Vagina (tissue), 2 donors: Measurements from ENCODE around the gene SH3RF2. TPM values are rescaled to one million over a fixed set of nuclear protein-coding genes. Genes with fewer than 3 reads are reported as not detected.

Experiments
- DNase-seq, 2 donors: peaks; one replicate each; pipeline ENCODE4 v3.0.0-alpha.2; 2017; ENCODE audit errors: extremely low spot score in 2 of 2
- H3K27ac ChIP-seq: fragments of 200-600 bp; sonication (generic); one replicate; pipeline ENCODE4 v1.5.1; 2019
- H3K27me3 ChIP-seq: fragments of 200-600 bp; sonication (generic); one replicate; pipeline ENCODE4 v1.5.1; 2019
- H3K36me3 ChIP-seq, 2 donors: fragments of 200-600 bp; sonication (generic); one replicate each; pipeline ENCODE4 v1.5.1; 2017 to 2019
- H3K4me1 ChIP-seq: fragments of 200-600 bp; sonication (generic); one replicate; pipeline ENCODE4 v1.5.1; 2019
- H3K4me3 ChIP-seq, 2 donors: fragments of 200-600 bp; sonication (generic); 1 replicate in 1 of 2; 2 replicates in 1 of 2; pipeline ENCODE4 v1.5.1; 2016 to 2019
- H3K9me3 ChIP-seq: fragments of 200-600 bp; sonication (generic); one replicate; pipeline ENCODE4 v1.5.1; 2019
- POLR2A ChIP-seq, 2 donors: fragments of 450-650 bp; IDR thresholded peaks; one replicate each; pipeline ENCODE4 v1.6.1; 2017; ENCODE audit warnings: antibody characterized with exemption in 2 of 2, mild to moderate bottlenecking in 2 of 2, moderate library complexity in 2 of 2
- POLR2AphosphoS5 ChIP-seq, 2 donors: sonication (generic); formaldehyde crosslinking; IDR thresholded peaks; one replicate each; pipeline ENCODE4 v1.9.0; 2017; ENCODE audit warnings: antibody characterized with exemption in 2 of 2, mild to moderate bottlenecking in 2 of 2, low read depth in 1 of 2; ENCODE audit not compliant: insufficient read depth in 1 of 2
- intact Hi-C: fragments of 100-400 bp; cut with DNase I; formaldehyde crosslinking; loops from one replicate; pipeline ENCODE4 v1.15.1; 2023
- total RNA-seq: library from RNA; depleted of rRNA; stranded (reverse); fragments of >200 nt; gene quantifications from one replicate; pipeline ENCODE4 v1.2.3, GENCODE V29; 2016
- TF ChIP-seq, protein P1 (sequence below), 3 experiments: fragments of 450-650 bp in 2 of 3; fragments of 200-600 bp in 1 of 3; sonication (generic) in 1 of 3; IDR thresholded peaks; one replicate each; pipeline ENCODE4 v1.5.1; 2017 to 2019; ENCODE audit warnings: antibody characterized with exemption in 3 of 3, mild to moderate bottlenecking in 2 of 3, moderate library complexity in 2 of 3

SH3RF2 gene
- total RNA-seq, 1 donor from 2014 or later, result 48.4 TPM

- no peak for TF ChIP-seq POLR2AphosphoS5 (IDR thresholded peaks at IDR 0.05; ENCODE audit: insufficient read depth in 1 of 2, low read depth in 1 of 2)
- TF ChIP-seq POLR2A (IDR thresholded peaks at IDR 0.05), result no peak
- TF ChIP-seq, protein P1, sequence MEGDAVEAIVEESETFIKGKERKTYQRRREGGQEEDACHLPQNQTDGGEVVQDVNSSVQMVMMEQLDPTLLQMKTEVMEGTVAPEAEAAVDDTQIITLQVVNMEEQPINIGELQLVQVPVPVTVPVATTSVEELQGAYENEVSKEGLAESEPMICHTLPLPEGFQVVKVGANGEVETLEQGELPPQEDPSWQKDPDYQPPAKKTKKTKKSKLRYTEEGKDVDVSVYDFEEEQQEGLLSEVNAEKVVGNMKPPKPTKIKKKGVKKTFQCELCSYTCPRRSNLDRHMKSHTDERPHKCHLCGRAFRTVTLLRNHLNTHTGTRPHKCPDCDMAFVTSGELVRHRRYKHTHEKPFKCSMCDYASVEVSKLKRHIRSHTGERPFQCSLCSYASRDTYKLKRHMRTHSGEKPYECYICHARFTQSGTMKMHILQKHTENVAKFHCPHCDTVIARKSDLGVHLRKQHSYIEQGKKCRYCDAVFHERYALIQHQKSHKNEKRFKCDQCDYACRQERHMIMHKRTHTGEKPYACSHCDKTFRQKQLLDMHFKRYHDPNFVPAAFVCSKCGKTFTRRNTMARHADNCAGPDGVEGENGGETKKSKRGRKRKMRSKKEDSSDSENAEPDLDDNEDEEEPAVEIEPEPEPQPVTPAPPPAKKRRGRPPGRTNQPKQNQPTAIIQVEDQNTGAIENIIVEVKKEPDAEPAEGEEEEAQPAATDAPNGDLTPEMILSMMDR (IDR thresholded peaks at IDR 0.05), result no peak
- intact Hi-C loops, result no loop called here
- no peaks in the 10 kb centered on the region for H3K36me3 ChIP-seq
- H3K27ac ChIP-seq, result no peak overlapping the region
- H3K4me1 ChIP-seq, result no peaks in the 10 kb centered on the region
- DNase-seq, result no peak
- no peaks in the 10 kb centered on the region for H3K9me3 ChIP-seq
- no peaks in the 10 kb centered on the region for H3K27me3 ChIP-seq
- no peak overlapping the region for H3K4me3 ChIP-seq
These were observed 134.4 kb downstream of the SH3RF2 start for GRCh38 chr5:146070746-146071145.

GRCh38 chr5:146071171-146071570, 134.8 kb downstream of the SH3RF2 start:
- no peak for DNase-seq
- H3K9me3 ChIP-seq, result no peaks in the 10 kb centered on the region
- no peak overlapping the region for H3K27ac ChIP-seq
- H3K4me1 ChIP-seq, result no peaks in the 10 kb centered on the region
- intact Hi-C loops, result no loop called here
- no peaks in the 10 kb centered on the region for H3K27me3 ChIP-seq
- no peak overlapping the region for H3K4me3 ChIP-seq
- no peaks in the 10 kb centered on the region for H3K36me3 ChIP-seq
- TF ChIP-seq, protein P1 (IDR thresholded peaks at IDR 0.05), result no peak
- no peak for TF ChIP-seq POLR2AphosphoS5 (IDR thresholded peaks at IDR 0.05; ENCODE audit: insufficient read depth in 1 of 2, low read depth in 1 of 2)

DNA sequence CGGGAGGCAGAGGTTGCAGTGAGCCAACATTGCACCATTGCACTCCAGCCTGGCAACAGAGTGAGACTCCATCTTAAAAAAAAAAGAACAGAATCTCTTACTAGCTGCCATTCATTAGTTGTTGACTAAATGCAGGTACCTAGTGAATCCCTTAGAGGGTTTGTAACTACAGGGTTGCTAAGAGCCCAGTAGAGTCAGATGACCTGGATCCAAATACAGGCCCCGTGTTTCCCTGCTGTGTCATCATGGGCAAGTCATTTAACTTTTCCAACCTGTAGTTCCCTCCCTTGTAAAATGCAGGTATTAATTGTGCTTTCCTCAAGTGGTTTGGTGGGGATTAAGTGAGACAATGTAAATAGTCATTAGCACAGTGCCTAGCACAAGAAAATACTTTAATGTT, 136.2 kb downstream of the SH3RF2 start:
- no peak overlapping the region for H3K27ac ChIP-seq
- H3K9me3 ChIP-seq, result no peaks in the 10 kb centered on the region
- no peak for DNase-seq
- H3K4me3 ChIP-seq, result no peak overlapping the region
- no peaks in the 10 kb centered on the region for H3K27me3 ChIP-seq
- no peaks in the 10 kb centered on the region for H3K4me1 ChIP-seq
- no peak for TF ChIP-seq POLR2AphosphoS5 (IDR thresholded peaks at IDR 0.05; ENCODE audit: insufficient read depth in 1 of 2, low read depth in 1 of 2)
- TF ChIP-seq, protein P1 (IDR thresholded peaks at IDR 0.05), result no peak
- TF ChIP-seq POLR2A (IDR thresholded peaks at IDR 0.05), result no peak
- intact Hi-C loops, result no loop called here
- H3K36me3 ChIP-seq, result no peaks in the 10 kb centered on the region

DNA sequence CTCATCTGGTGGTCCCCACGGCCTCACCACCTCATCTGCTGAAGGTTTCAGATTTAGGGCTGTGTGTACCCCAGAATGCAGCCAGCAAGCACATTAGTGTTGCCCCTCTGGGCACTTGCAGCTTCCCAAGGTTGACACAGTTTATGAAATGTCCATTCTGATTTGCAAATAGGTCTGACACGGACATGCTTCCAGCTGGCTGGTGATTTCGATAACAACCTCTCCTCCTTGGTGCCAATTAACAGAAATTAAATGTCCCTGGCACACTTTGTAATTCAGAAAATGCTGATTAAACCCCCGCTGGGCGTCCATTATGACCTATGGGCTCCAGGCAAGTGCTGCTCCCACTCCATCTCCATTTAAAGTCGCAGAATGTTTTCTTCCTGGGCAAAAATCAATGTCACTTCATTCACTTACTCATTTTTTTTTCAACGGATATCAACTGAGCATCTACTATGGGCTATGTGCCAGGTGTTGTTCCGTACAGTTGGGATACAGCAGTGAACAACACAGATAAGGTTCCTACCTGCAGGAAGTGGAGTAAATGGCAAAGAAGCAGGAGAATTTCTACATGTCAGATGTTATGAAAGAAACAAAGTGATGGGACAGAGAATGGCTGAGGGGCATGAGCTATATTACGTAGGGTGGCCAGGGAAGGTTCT, 137.0 kb downstream of the SH3RF2 start:
- no peak for DNase-seq
- no peaks in the 10 kb centered on the region for H3K27me3 ChIP-seq
- no peak overlapping the region for H3K27ac ChIP-seq
- intact Hi-C loops, result no loop called here
- H3K9me3 ChIP-seq, result no peaks in the 10 kb centered on the region
- no peaks in the 10 kb centered on the region for H3K4me1 ChIP-seq
- H3K36me3 ChIP-seq, result no peaks in the 10 kb centered on the region
- TF ChIP-seq POLR2AphosphoS5 (IDR thresholded peaks at IDR 0.05; ENCODE audit: insufficient read depth in 1 of 2, low read depth in 1 of 2), result no peak
- no peak for TF ChIP-seq POLR2A (IDR thresholded peaks at IDR 0.05)
- TF ChIP-seq, protein P1 (IDR thresholded peaks at IDR 0.05), result no peak
- no peak overlapping the region for H3K4me3 ChIP-seq

- no peaks in the 10 kb centered on the region for H3K36me3 ChIP-seq
- no peak overlapping the region for H3K27ac ChIP-seq
- intact Hi-C loops, result no loop called here
- H3K27me3 ChIP-seq, result no peaks in the 10 kb centered on the region
- no peak overlapping the region for H3K4me3 ChIP-seq
- H3K9me3 ChIP-seq, result no peaks in the 10 kb centered on the region
- TF ChIP-seq POLR2AphosphoS5 (IDR thresholded peaks at IDR 0.05; ENCODE audit: insufficient read depth in 1 of 2, low read depth in 1 of 2), result no peak
- no peak for TF ChIP-seq POLR2A (IDR thresholded peaks at IDR 0.05)
- TF ChIP-seq, protein P1 (IDR thresholded peaks at IDR 0.05), result no peak
- H3K4me1 ChIP-seq, result no peaks in the 10 kb centered on the region
- no peak for DNase-seq
These were observed 139.7 kb downstream of the SH3RF2 start for GRCh38 chr5:146076028-146076427.
